B cell (primary cell): ENCODE results near the gene BNC2. TPM values are rescaled to one million over a fixed set of nuclear protein-coding genes. Genes with fewer than 3 reads are reported as not detected.

Source experiments
- ATAC-seq: fragments of 200-7000 bp; cut with Tn5 transposase; one replicate; pipeline ENCODE4 v1.10.0; 2021; ENCODE audit warnings: low read depth, mild to moderate bottlenecking, moderate number of reproducible peaks, moderate library complexity
- CTCF ChIA-PET: fragments of 350-600 bp; sonication (Branson Sonifier 250); formaldehyde crosslinking; loops from one replicate; lab custom pipeline; 2021; ENCODE audit warnings: antibody characterized with exemption, inconsistent platforms; lab: Charles Lee
- POLR2A ChIA-PET: fragments of 350-600 bp; sonication (Branson Sonifier 250); formaldehyde crosslinking; loops from one replicate; lab custom pipeline; 2021; ENCODE audit warnings: antibody characterized with exemption; lab: Charles Lee
- DNase-seq: peaks from one replicate; pipeline ENCODE4 v3.0.0; 2013
- H2AFZ ChIP-seq: 2 replicates; pipeline ENCODE4 v1.6.1; 2012; ENCODE audit warnings: mild to moderate bottlenecking, low read depth, low read length; ENCODE audit not compliant: insufficient read depth, poor library complexity, severe bottlenecking
- H3K27ac ChIP-seq, 2 donors: 1 replicate in 1 of 2; 2 replicates in 1 of 2; pipeline ENCODE4 v1.5.1; 2012 to 2013; ENCODE audit warnings: low read length in 2 of 2, mild to moderate bottlenecking in 2 of 2, moderate library complexity in 1 of 2
- H3K27me3 ChIP-seq, 4 experiments: fragments of 200-600 bp in 1 of 4; sonication (generic) in 1 of 4; replicated peaks in 1 of 4; 1 replicate in 2 of 4; 2 replicates in 2 of 4; pipeline versions ENCODE4 v1.6.1 to v1.7.0; 2013 to 2016; ENCODE audit warnings: low read length in 3 of 4, mild to moderate bottlenecking in 2 of 4, mixed read lengths in 1 of 4, moderate library complexity in 1 of 4; ENCODE audit not compliant: insufficient read depth in 4 of 4, control insufficient read depth in 3 of 4; ENCODE audit errors: control extremely low read depth in 1 of 4
- H3K36me3 ChIP-seq, 2 experiments: replicated peaks in 1 of 2; 1 replicate in 1 of 2; 2 replicates in 1 of 2; pipeline versions ENCODE4 v1.6.1 to v1.7.1; 2013; ENCODE audit warnings: low read length in 1 of 2; ENCODE audit not compliant: insufficient read depth in 2 of 2, control insufficient read depth in 1 of 2; ENCODE audit errors: control extremely low read depth in 1 of 2, extremely low read depth in 1 of 2
- H3K4me1 ChIP-seq, 2 donors: fragments of 200-600 bp in 1 of 2; sonication (generic) in 1 of 2; 1 replicate in 1 of 2; 2 replicates in 1 of 2; pipeline versions ENCODE4 v1.5.1 to v1.6.1; 2013 to 2017; ENCODE audit warnings: low read length in 2 of 2; ENCODE audit not compliant: control insufficient read depth in 2 of 2, insufficient read depth in 2 of 2
- H3K4me2 ChIP-seq: replicated peaks from 2 replicates; pipeline ENCODE3; 2012; ENCODE audit warnings: mild to moderate bottlenecking, low read depth, low read length; ENCODE audit not compliant: poor library complexity, severe bottlenecking
- H3K4me3 ChIP-seq, 5 experiments: fragments of 200-600 bp in 1 of 5; sonication (generic) in 1 of 5; 1 replicate in 3 of 5; 2 replicates in 2 of 5; pipeline versions ENCODE4 v1.5.1 to v1.7.0; 2011 to 2016; ENCODE audit warnings: low read length in 4 of 5, mild to moderate bottlenecking in 4 of 5, low read depth in 2 of 5, control low read depth in 1 of 5, moderate library complexity in 1 of 5; ENCODE audit not compliant: insufficient read depth in 1 of 5; ENCODE audit errors: control extremely low read depth in 1 of 5, extremely low read depth in 1 of 5
- H3K79me2 ChIP-seq: fragments of 200-600 bp; sonication (generic); one replicate; pipeline ENCODE4 v1.6.0; 2016; ENCODE audit warnings: low read length; ENCODE audit not compliant: control insufficient read depth, insufficient read depth
- H3K9ac ChIP-seq: fragments of 200-600 bp; sonication (generic); 2 replicates; pipeline ENCODE4 v1.6.1; 2017; ENCODE audit warnings: mild to moderate bottlenecking, low read length, moderate library complexity
- H3K9me3 ChIP-seq, 3 donors: one replicate each; pipeline versions ENCODE4 v1.6.1 to v1.7.1; 2013; ENCODE audit warnings: low read length in 2 of 3; ENCODE audit not compliant: control insufficient read depth in 2 of 3, insufficient read depth in 1 of 3; ENCODE audit errors: control extremely low read depth in 1 of 3
- H4K20me1 ChIP-seq: 2 replicates; pipeline ENCODE4 v1.6.0; 2012; ENCODE audit warnings: mild to moderate bottlenecking, low read length; ENCODE audit not compliant: insufficient read depth, control insufficient read depth, poor library complexity, severe bottlenecking
- H3K27ac Mint-ChIP-seq: one replicate; pipeline ENCODE4 v1.8.0; 2021; ENCODE audit warnings: mixed read lengths
- H3K27me3 Mint-ChIP-seq: one replicate; pipeline ENCODE4 v1.8.0; 2021; ENCODE audit warnings: mixed read lengths
- H3K4me1 Mint-ChIP-seq: one replicate; pipeline ENCODE4 v1.8.0; 2021; ENCODE audit warnings: mixed read lengths
- H3K4me3 Mint-ChIP-seq: one replicate; pipeline ENCODE4 v1.8.0; 2021; ENCODE audit warnings: mixed read lengths
- H3K9me3 Mint-ChIP-seq: one replicate; pipeline ENCODE4 v1.8.0; 2022; ENCODE audit warnings: mixed read lengths; ENCODE audit not compliant: insufficient read depth
- EZH2 ChIP-seq: IDR thresholded peaks from 2 replicates; pipeline ENCODE4 v1.6.1; 2012; ENCODE audit warnings: borderline replicate concordance, low read depth, mild to moderate bottlenecking, moderate library complexity, low read length; ENCODE audit not compliant: insufficient read depth, poor library complexity, severe bottlenecking
- WGBS: methylation state at CpG from one replicate; pipeline ENCODE4 v1.1.5; 2013; ENCODE audit warnings: missing lambda C conversion rate; ENCODE audit not compliant: insufficient coverage; 5-methylcytosine and 5-hydroxymethylcytosine counted together
- intact Hi-C: fragments of 100-400 bp; cut with micrococcal nuclease; formaldehyde crosslinking; loops from one replicate; pipeline ENCODE4 v1.10.0; 2022
- polyA plus RNA-seq: library from polyadenylated mRNA; depleted of rRNA; stranded (reverse); fragments of >200 nt; gene quantifications from 2 replicates; pipeline ENCODE4 v1.2.3, GENCODE V29; 2012
- total RNA-seq, 2 donors: library from RNA; stranded (reverse); fragments of 120-200 nt in 1 of 2; gene quantifications; 1 replicate in 1 of 2; 2 replicates in 1 of 2; pipeline versions ENCODE4 v1.2.3 to v1.2.4, GENCODE V29; 2013 to 2022
- TF ChIP-seq, protein P1 (sequence below): fragments of 200-600 bp; IDR thresholded peaks from one replicate; pipeline ENCODE4 v1.8.0; 2022; ENCODE audit warnings: antibody characterized with exemption, mild to moderate bottlenecking

The BNC2 gene
- total and polyA plus RNA-seq, 2 donors (not counting 1 experiment from before 2014, with no cell fraction given) = 0.01 TPM; not detected in 1

DNA sequence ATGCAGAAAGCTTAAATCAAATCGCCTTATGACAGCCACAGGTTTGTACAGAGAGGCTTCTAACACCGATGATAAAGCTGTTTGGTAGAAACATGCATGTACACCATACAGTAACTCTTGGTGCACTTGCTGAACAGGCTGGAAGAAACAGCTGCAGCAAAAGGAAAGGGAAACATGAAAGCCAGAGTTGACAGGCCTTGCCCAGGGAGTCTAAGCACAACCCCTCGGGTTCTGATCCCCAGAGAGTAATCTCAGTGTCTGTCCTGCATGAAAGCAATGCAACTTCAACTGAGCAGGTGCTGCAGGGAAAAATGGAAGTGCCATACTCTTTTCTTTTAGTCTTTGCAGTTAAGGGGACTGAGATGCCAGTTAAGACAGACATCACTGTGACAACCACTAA is 419.9 kb downstream of the BNC2 start:
- Mint-ChIP-seq H3K27me3 (no peaks in the 10 kb centered on the region), H3K9me3 (no peaks in the 10 kb centered on the region), H3K4me1 (no peaks in the 10 kb centered on the region), H3K4me3 (no peak overlapping the region), H3K27ac (no peak overlapping the region)
- H3K4me2 ChIP-seq = no peak overlapping the region
- H3K4me1 ChIP-seq = no peaks in the 10 kb centered on the region
- H2AFZ ChIP-seq = no peak overlapping the region
- no peaks in the 10 kb centered on the region for H3K27me3 ChIP-seq
- DNase-seq = no peak
- ATAC-seq = no peak
- no peaks in the 10 kb centered on the region for H3K79me2 ChIP-seq
- CTCF ChIA-PET = no interaction called here
- TF ChIP-seq, protein P1, sequence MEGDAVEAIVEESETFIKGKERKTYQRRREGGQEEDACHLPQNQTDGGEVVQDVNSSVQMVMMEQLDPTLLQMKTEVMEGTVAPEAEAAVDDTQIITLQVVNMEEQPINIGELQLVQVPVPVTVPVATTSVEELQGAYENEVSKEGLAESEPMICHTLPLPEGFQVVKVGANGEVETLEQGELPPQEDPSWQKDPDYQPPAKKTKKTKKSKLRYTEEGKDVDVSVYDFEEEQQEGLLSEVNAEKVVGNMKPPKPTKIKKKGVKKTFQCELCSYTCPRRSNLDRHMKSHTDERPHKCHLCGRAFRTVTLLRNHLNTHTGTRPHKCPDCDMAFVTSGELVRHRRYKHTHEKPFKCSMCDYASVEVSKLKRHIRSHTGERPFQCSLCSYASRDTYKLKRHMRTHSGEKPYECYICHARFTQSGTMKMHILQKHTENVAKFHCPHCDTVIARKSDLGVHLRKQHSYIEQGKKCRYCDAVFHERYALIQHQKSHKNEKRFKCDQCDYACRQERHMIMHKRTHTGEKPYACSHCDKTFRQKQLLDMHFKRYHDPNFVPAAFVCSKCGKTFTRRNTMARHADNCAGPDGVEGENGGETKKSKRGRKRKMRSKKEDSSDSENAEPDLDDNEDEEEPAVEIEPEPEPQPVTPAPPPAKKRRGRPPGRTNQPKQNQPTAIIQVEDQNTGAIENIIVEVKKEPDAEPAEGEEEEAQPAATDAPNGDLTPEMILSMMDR = no peak
- no peak for TF ChIP-seq EZH2
- no peak overlapping the region for H3K4me3 ChIP-seq
- no peak overlapping the region for H3K27ac ChIP-seq
- intact Hi-C loops = no loop called here
- POLR2A ChIA-PET = no interaction called here
- WGBS = 63% methylated on average over 3 of the region's 3 CpGs
- no peak overlapping the region for H3K9ac ChIP-seq
- no peaks in the 10 kb centered on the region for H3K9me3 ChIP-seq
- no peaks in the 10 kb centered on the region for H4K20me1 ChIP-seq
- no peaks in the 10 kb centered on the region for H3K36me3 ChIP-seq

DNA sequence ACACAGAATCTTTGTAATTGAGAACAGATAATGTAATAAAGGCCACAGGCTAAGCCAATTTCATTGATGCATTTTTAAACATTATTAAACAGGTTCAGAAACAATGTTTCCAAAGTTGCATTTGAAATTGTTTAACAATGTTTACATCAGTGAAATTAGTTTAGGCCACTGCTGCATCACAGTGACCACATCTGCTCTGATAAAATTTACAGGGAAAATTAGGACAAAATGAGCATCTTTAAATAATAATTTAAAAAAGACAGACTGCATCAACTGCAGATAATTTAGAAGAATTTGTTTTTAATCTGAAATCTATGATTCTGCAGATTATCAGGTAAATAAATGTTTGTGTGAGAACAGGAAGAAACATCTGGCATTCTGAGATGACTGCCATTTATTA is 420.4 kb downstream of the BNC2 start:
- H3K4me1 ChIP-seq = no peaks in the 10 kb centered on the region
- H3K27ac Mint-ChIP-seq = no peak overlapping the region
- H3K79me2 ChIP-seq = no peaks in the 10 kb centered on the region
- intact Hi-C loops = no loop called here
- H3K4me3 Mint-ChIP-seq = no peak overlapping the region
- H3K9ac ChIP-seq = no peak overlapping the region
- no peak overlapping the region for H2AFZ ChIP-seq
- no peak overlapping the region for H3K4me2 ChIP-seq
- H3K27me3 ChIP-seq = no peaks in the 10 kb centered on the region
- TF ChIP-seq, protein P1 = no peak
- no peak for TF ChIP-seq EZH2
- no peaks in the 10 kb centered on the region for H3K4me1 Mint-ChIP-seq
- H3K27ac ChIP-seq = no peak overlapping the region
- H3K9me3 ChIP-seq = no peaks in the 10 kb centered on the region
- no peaks in the 10 kb centered on the region for H3K27me3 Mint-ChIP-seq
- ChIA-PET POLR2A (no interaction called here), CTCF (no interaction called here)
- H3K36me3 ChIP-seq = no peaks in the 10 kb centered on the region
- ATAC-seq = no peak
- no peaks in the 10 kb centered on the region for H4K20me1 ChIP-seq
- no peak for DNase-seq
- H3K4me3 ChIP-seq = no peak overlapping the region
- no peaks in the 10 kb centered on the region for H3K9me3 Mint-ChIP-seq
